Memory B cell (primary cell): ENCODE measurements around the gene CNOT1.
A peak's percentile ranks its signal among the peaks of the same experiment; 100 is the strongest.

Source experiments
- ATAC-seq: fragments of 150-1000 bp; cut with Tn5 transposase; 2 replicates; pipeline ENCODE4 v1.10.0; 2021; ENCODE audit warnings: low read depth, mild to moderate bottlenecking, moderate library complexity
- DNase-seq, 2 donors: peaks; one replicate each; pipeline ENCODE4 v3.0.0; 2022; ENCODE audit warnings: low spot score in 2 of 2
- H3K27ac Mint-ChIP-seq: one replicate; pipeline ENCODE4 v1.8.0; 2022; ENCODE audit warnings: mild to moderate bottlenecking, moderate library complexity, mixed read lengths
- H3K27me3 Mint-ChIP-seq: one replicate; pipeline ENCODE4 v1.8.0; 2022; ENCODE audit warnings: mixed read lengths
- H3K36me3 Mint-ChIP-seq: one replicate; pipeline ENCODE4 v1.8.0; 2022; ENCODE audit warnings: mild to moderate bottlenecking, mixed read lengths
- H3K4me1 Mint-ChIP-seq: one replicate; pipeline ENCODE4 v1.8.0; 2022; ENCODE audit warnings: mixed read lengths
- H3K4me3 Mint-ChIP-seq: one replicate; pipeline ENCODE4 v1.8.0; 2022; ENCODE audit warnings: mild to moderate bottlenecking, moderate library complexity, mixed read lengths
- H3K9me3 Mint-ChIP-seq: one replicate; pipeline ENCODE4 v1.8.0; 2022; ENCODE audit warnings: mixed read lengths

The CNOT1 gene

DNA sequence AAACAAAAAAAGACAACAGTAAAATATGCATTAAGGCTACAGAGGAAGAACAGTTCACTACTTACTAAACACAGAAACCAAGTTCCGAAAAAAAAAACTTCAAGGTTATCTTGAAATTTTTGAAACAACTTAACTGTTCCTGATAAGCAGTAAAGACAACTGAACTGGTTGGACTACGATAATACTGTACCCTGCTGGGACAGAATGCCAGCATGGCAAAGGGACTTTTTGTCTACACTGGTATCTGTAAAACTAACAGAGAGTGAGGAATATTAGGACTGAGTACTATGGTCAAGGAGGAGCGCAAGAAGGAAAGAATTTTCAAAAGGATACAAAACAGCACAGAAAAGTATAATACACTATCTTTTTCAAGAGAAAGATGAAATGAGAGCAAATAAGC lies 94.5 kb downstream of the CNOT1 start:
- H3K27ac Mint-ChIP-seq = no peak overlapping the region
- ATAC-seq = no peak
- no peaks in the 10 kb centered on the region for H3K9me3 Mint-ChIP-seq
- H3K4me3 Mint-ChIP-seq = no peak overlapping the region
- no peaks in the 10 kb centered on the region for H3K4me1 Mint-ChIP-seq
- no peak for DNase-seq
- no peaks in the 10 kb centered on the region for H3K27me3 Mint-ChIP-seq
- peaks cover 40% of the 10 kb centered on the region for H3K36me3 Mint-ChIP-seq

DNA sequence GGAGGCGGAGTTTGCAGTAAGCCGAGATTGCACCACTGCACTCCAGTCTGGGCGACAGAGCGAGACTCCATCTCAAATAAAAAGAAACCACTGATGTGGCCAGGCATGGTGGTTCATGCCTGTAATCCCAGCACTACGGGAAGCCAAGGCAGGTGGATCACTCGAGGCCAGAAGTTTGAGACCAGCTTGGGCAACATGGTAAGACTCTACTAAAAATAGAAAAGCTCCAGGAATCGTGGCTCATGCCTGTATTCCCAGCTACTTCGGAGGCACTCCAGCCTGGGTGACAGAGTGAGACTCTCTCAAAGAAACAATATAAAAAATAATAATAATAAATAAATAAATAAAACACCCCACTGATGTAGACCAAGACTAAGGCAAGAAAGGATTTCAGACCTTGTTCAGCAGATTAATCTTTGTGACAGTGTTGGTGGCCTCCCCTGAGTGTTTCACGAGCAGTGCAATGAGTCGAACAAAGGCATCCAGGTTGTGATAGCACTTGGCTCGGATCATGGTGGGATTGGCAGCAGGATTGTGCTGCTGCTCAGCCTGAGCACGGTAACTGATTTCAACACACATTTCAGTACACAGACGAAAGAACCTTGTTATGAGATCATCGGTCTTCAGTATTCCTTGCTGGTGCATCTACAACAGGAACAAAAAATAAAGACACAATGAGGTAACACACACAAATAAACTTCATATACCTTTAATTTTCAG lies 95.7 kb downstream of the CNOT1 start:
- no peak for DNase-seq
- peaks cover 35% of the 10 kb centered on the region for H3K36me3 Mint-ChIP-seq
- ATAC-seq = no peak
- no peak overlapping the region for H3K27ac Mint-ChIP-seq
- no peaks in the 10 kb centered on the region for H3K9me3 Mint-ChIP-seq
- no peaks in the 10 kb centered on the region for H3K27me3 Mint-ChIP-seq
- no peaks in the 10 kb centered on the region for H3K4me1 Mint-ChIP-seq
- H3K4me3 Mint-ChIP-seq = no peak overlapping the region

DNA sequence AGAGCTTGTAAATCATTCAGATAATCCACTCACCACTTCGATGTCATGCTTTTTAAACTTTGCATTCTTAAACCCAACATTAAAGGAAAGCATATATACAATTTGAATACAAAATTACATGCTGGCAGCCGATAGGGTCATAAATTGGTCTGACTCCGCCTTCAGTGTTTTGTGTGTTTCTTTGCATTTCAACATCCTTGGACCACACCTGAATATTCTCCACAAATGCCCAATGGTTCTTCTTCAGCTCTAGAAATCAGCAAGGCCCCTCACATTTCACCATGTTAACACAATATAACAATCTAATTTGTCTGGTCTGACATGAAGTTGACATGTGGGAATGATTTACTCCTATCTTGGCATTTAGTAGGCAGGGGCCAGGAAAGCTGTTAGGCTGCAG lies 97.2 kb downstream of the CNOT1 start:
- ATAC-seq = no peak
- H3K36me3 Mint-ChIP-seq = peaks cover 28% of the 10 kb centered on the region
- H3K4me3 Mint-ChIP-seq = no peak overlapping the region
- H3K4me1 Mint-ChIP-seq = no peaks in the 10 kb centered on the region
- H3K27me3 Mint-ChIP-seq = no peaks in the 10 kb centered on the region
- no peak for DNase-seq
- H3K27ac Mint-ChIP-seq = peak overlapping the region; percentile 55
- no peaks in the 10 kb centered on the region for H3K9me3 Mint-ChIP-seq

DNA sequence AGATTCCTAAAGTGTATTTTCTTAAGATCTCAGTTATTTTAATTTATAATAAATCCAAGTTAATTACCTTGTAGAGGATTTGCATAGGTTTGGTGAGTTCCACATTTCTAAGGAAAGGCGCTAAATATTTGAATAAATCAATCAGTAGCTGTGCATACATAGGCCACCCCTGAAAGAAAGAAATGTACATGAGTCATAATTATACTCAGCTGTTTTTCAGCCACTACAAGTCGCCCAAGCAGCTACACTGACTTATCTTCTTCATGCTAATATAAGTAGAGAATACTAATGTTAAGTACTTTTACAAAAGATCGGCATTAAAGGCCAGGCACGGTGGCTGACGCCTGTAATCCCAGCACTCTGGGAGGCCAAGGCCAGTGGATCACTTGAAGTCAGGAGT lies 99.4 kb downstream of the CNOT1 start:
- Mint-ChIP-seq H3K27ac (peak overlapping the region; percentile 32), H3K27me3 (no peaks in the 10 kb centered on the region), H3K36me3 (peaks cover 31% of the 10 kb centered on the region), H3K4me1 (no peaks in the 10 kb centered on the region), H3K9me3 (no peaks in the 10 kb centered on the region), H3K4me3 (no peak overlapping the region)
- ATAC-seq = no peak
- DNase-seq = no peak

DNA sequence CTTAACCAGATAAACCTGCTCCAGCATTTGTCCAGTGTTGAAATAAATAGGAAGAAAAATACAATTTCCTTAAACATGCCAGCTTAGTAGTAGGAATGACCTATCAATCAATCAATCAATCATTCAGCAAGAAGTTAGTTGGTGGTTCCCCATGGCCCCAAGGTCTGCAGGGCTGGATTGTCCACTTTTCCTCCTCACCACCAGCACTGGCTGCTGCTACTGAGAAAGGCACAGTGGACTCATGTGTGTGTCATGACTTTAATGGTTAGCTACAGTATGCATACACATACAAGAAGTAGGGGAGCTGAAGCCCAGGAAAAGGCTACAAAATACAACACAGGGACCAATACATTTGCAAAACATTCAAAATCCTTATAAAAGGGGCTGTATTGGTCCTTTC lies 109.9 kb downstream of the CNOT1 start:
- peaks cover 15% of the 10 kb centered on the region for H3K4me1 Mint-ChIP-seq
- no peak for ATAC-seq
- no peaks in the 10 kb centered on the region for H3K27me3 Mint-ChIP-seq
- no peak for DNase-seq
- no peak overlapping the region for H3K4me3 Mint-ChIP-seq
- peaks cover 15% of the 10 kb centered on the region for H3K36me3 Mint-ChIP-seq
- H3K9me3 Mint-ChIP-seq = no peaks in the 10 kb centered on the region
- no peak overlapping the region for H3K27ac Mint-ChIP-seq

DNA sequence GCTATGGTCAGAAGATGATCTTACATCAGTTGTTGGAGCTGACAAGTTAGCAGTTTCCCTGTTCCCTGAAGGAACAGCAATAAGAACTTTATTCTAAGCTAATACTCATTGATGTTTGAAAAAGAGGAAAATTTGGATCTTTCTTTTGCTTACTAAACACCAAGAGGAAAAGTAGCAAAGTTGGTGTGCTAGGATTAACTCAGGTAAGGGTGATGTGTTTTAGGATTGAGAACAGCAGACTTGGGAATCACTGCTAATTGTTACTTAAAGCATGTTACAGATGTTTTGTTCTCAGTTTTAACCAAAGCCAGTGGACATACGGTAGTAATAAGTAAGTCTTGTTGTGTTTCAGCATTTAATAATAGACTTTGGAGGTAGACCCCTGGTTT lies 110.7 kb downstream of the CNOT1 start:
- ATAC-seq = no peak
- peak overlapping the region; percentile 35 for H3K27ac Mint-ChIP-seq
- no peak for DNase-seq
- H3K9me3 Mint-ChIP-seq = no peaks in the 10 kb centered on the region
- H3K27me3 Mint-ChIP-seq = no peaks in the 10 kb centered on the region
- no peak overlapping the region for H3K4me3 Mint-ChIP-seq
- H3K4me1 Mint-ChIP-seq = peaks cover 15% of the 10 kb centered on the region
- peaks cover 11% of the 10 kb centered on the region for H3K36me3 Mint-ChIP-seq

DNA sequence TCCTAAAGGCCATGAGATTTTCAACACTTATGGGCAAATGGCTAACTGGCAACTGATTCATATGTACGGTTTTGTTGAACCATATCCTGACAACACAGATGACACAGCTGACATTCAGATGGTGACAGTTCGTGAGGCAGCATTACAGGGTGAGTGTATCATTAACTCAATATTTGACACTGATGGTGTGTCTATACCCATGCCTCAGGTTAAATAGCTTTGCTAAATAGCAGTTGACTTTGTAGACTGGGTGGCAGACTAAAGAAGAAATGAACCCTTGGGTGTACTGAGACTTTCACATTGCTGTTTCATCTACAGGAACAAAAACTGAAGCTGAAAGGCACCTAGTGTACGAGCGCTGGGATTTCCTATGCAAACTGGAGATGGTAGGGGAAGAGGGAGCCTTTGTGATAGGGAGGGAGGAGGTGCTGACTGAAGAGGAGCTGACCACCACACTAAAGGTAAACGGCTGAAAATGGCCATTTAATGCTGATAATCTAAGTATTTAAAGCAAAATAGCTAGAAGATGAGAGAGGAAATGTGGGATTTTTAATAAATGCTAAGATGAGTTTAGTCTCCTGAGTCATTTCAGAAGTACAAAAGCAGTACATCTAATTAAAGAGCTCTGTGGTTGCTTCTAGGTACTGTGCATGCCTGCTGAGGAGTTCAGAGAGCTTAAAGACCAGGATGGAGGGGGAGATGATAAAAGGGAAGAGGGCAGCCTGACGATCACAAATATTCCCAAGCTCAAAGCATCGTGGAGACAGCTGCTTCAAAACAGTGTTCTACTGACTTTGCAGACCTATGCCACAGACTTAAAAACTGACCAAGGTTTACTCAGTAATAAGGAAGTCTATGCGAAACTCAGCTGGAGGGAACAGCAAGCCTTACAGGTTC lies 111.3 kb downstream of the CNOT1 start:
- no peak for DNase-seq
- no peaks in the 10 kb centered on the region for H3K27me3 Mint-ChIP-seq
- peak overlapping the region; percentile 35 for H3K27ac Mint-ChIP-seq
- ATAC-seq = no peak
- peaks cover 11% of the 10 kb centered on the region for H3K36me3 Mint-ChIP-seq
- peaks cover 15% of the 10 kb centered on the region for H3K4me1 Mint-ChIP-seq
- no peaks in the 10 kb centered on the region for H3K9me3 Mint-ChIP-seq
- H3K4me3 Mint-ChIP-seq = no peak overlapping the region

DNA sequence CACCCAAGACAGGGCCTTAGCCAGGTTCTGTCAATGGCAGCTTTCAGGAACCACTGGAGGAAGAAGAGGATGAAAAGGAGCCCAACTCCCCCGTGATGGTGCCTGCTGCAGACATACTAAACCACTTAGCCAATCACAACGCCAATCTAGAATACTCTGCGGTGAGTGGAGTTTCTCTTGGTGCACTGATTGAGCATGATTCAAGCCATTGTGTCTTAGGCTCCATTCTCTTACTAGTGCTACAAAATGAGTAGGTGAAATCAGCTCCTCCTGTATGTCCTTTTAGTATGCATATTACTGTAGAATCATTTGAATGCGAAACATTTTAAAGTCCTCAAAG lies 112.9 kb downstream of the CNOT1 start:
- no peak for DNase-seq
- peak overlapping the region; percentile 63 for H3K4me3 Mint-ChIP-seq

DNA sequence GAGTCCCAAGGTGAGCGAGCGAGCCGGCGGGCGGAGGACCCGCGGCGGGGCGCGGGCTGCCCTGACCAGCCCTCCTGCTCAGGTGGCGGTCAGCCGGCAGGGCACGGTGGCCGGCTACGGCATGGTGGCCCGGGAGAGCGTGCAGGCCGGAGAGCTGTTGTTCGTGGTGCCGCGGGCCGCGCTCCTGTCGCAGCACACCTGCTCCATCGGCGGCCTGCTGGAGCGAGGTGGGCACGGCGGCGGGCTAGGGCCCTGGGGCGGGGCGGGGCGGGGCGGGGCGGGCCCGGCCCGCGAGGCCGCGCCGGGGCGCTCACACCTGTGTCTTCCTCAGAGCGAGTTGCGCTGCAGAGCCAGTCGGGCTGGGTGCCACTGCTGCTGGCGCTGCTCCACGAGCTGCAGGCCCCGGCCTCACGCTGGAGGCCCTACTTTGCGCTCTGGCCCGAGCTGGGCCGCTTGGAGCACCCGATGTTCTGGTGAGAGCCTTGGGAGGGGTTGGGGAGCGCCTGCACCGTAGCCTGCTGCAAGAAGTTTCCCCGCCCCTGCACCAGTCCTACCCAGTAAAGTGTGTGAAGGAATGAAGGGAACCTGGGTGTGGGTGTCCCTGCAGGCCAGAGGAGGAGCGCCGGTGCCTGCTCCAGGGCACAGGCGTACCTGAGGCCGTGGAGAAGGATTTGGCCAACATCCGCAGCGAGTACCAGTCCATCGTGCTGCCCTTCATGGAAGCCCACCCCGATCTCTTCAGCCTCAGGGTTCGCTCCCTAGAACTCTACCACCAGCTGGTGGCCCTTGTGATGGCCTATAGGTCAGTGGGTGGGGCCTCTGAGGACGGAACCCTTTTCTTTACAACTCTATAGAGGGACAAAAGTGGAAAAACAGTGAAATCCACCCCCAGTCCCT lies 113.5 kb downstream of the CNOT1 start:
- Mint-ChIP-seq H3K27ac (peak overlapping the region; percentile 57), H3K4me1 (peaks cover 19% of the 10 kb centered on the region), H3K9me3 (no peaks in the 10 kb centered on the region), H3K27me3 (no peaks in the 10 kb centered on the region), H3K36me3 (peaks cover 4% of the 10 kb centered on the region), H3K4me3 (peak overlapping the region; percentile 92)
- peak; percentile 39 to 62 for DNase-seq
- peak; percentile 75 for ATAC-seq

More for the DNA sequence above, 112.9 kb downstream of the CNOT1 start:
- Mint-ChIP-seq H3K9me3 (no peaks in the 10 kb centered on the region), H3K27ac (peak overlapping the region; percentile 28), H3K27me3 (no peaks in the 10 kb centered on the region), H3K4me1 (peaks cover 19% of the 10 kb centered on the region), H3K36me3 (peaks cover 4% of the 10 kb centered on the region)
- no peak for ATAC-seq

DNA sequence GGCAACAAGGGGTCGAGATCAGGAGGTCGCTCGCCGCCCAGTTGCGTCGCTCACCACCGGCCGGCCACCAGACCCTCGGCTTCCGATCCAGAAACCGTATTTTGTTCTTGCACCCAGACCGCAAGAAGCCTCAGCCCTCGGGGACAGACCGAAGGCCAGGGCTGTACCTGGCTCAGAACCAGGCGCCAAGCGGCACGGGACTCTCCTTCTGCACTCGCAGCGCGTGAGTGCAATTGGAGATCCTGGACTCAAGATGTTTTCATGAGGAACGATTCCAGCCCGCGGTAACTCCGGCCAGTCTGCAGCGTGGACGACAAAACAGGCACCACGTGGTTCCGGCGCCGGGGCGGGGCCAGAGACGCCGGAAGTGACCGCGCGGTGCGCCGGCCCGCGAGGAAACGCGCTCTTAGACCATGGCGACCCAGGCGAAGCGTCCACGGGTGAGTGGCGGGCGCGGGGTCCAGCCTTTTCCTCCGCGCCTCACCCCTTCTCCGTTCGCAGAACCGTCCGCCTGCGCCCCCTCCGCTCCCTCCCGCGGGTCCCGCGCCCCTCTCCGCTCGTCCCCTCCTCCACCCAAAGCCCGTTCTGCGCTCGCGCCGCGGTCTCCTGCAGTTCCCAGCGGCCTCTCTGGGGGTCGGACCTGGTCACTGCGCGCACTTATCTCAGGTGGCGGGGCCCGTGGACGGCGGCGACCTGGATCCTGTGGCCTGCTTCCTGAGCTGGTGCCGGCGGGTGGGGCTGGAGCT lies 114.3 kb downstream of the CNOT1 start, which contains the start of gene SETD6:
Gene SETD6, plus strand, starts transcription at position 393 of the 746 bp plus-strand sequence. Its CDS starts 21 bp downstream, at position 414.
- DNase-seq (peak in 1 of 2 donors; percentile 68), ATAC-seq (peak; percentile 65)
- Mint-ChIP-seq H3K36me3 (peaks cover 4% of the 10 kb centered on the region), H3K27me3 (no peaks in the 10 kb centered on the region), H3K9me3 (no peaks in the 10 kb centered on the region), H3K27ac (peak within 1 kb of the TSS; percentile 57), H3K4me3 (peak within 1 kb of the TSS; percentile 92), H3K4me1 (peaks cover 19% of the 10 kb centered on the region)

DNA sequence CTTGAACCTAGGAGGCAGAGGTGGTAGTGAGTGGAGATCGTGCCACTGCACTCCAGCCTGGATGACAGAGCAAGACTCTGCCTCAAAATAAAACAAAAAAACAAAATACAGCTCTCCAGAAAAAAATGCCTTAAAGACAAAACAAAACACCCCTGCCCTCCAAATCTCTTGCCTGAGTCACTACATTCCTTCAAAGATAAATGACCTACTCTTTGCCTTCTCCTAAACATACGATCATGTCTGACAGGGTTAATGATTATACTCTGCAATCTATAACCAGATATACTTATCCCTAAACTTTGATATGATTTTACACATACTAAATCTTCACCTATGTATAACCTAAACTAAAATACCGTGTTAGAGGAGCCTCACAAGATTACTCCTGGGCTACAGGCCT lies 115.8 kb downstream of the CNOT1 start:
- H3K4me1 Mint-ChIP-seq = peaks cover 18% of the 10 kb centered on the region
- DNase-seq = no peak
- no peak for ATAC-seq
- no peaks in the 10 kb centered on the region for H3K27me3 Mint-ChIP-seq
- H3K9me3 Mint-ChIP-seq = no peaks in the 10 kb centered on the region
- no peak overlapping the region for H3K4me3 Mint-ChIP-seq
- H3K27ac Mint-ChIP-seq = no peak overlapping the region
- peaks cover 1% of the 10 kb centered on the region for H3K36me3 Mint-ChIP-seq

DNA sequence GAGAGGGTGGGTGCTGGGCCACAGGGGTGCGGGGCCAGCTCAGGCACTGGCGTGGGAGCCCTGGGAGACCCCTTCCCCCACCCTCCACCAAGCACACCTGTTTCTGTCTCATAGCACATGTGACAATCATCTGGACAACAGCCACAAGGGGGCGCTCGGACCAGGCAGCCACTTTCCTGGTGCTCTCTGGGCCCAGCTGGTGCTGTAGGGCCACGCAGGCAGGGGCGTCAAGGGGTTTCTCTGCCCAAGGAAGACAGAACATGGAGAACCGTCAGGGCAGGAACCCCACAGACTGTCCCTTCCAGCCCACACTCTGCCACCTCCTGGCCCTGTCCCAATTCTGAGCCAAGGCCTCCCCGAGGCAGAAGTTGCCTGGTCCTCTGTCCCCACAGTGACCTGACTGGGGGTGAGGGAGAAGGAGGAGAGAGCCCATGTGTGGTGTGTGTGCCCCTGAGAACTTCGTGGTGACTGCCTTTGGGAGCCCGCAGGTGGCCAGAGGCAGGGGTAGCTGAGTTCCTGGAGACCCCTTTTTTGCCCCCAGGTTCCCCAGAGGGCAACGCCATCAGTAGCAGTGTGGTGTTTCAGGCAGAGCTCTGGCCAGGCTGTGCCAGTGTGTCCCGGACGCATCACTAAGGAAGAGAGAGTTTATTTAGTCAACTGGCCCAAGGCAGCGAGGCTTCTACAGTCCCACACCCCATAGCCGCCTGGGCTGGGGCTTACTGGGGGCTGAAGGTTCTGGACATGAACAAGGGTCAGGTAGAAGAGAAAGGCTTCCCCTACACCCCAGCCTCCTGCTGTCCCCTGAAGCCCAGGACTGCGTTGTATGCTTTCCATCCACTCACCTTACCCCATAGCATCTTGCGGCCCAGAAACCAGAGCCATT lies 117.5 kb downstream of the CNOT1 start:
- Mint-ChIP-seq H3K4me3 (no peak overlapping the region), H3K4me1 (peaks cover 12% of the 10 kb centered on the region), H3K27ac (no peak overlapping the region), H3K9me3 (no peaks in the 10 kb centered on the region), H3K36me3 (no peaks in the 10 kb centered on the region), H3K27me3 (no peaks in the 10 kb centered on the region)
- DNase-seq (peak; percentile 75 to 85), ATAC-seq (peak; percentile 40)
